ENCODE results near the gene CHAD.
"Not testable (repeated sequence)": the region's sequence is repeated elsewhere in the genome, so short reads cannot be mapped to it uniquely, and the experiment has no call there.

The CHAD gene

DNA sequence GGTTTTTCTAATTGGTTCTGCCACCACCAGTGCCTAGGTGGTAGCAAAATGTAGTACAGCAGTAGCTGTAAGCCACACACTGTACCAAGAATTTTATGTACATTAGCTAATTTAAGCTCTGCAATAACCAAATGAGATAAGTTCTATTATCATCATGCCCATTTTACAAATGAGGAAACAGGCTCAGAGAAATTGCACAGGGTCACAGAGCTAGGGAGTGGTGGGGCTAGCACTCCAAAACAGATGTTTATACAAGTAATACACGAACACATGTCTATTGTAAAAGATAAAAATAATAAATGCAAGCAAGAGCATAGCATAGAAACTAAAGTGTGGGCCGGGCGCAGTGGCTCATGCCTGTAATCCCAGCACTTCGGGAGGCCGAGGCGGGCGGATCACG is 23.5 kb upstream of the CHAD start:
- no peak for DNase-seq

GRCh38 chr17:50491505-50491904 is 22.8 kb upstream of the CHAD start:
- DNase-seq, result no peak

GRCh38 chr17:50488880-50489279 is 20.2 kb upstream of the CHAD start:
- DNase-seq, result no peak

DNA sequence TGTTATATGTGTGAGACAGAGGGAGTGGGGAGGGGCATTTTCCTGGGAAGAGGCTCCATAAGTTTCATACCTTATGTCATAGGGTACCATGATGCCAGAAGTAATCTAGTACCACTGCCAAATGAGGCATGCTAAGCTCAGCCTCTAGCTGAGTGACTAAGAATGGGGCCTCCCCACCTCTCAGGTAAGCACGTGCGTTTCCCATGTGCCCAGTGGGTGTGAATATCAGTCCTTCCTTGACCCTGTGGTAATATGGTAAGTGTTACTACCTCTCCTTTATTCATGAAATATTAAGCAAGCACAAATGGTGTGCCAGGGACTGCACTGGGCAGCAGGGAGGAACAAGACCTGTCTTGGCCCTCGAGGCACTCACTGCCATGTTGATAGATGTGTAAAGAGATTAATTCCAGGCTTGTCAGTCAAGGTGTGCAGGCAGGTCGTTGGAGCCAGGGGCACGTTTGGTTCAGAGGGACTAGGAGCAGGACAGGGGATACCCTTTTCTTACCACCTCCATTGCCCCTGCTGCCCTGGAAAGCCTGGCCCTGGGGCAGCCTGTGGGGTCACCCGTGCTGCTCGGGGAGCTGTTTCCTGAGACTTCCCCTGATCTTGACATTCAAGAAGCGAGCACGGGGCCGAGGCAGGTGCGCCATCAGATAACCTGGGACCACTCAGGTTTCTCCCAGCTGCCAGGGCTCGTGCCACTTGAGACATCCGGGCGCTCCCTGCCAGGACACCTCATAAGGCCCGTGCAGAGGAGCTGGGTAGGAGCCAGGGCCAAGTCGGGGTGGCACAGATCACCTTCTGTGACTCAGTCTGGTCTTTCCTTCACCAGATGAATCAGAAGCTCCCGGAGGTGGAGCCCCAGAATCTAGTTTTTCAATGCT is 18.8 kb upstream of the CHAD start:
- no peak for DNase-seq

- DNase-seq, result no peak
Measured at GRCh38 chr17:50484386-50485155, 15.9 kb upstream of the CHAD start.

DNA sequence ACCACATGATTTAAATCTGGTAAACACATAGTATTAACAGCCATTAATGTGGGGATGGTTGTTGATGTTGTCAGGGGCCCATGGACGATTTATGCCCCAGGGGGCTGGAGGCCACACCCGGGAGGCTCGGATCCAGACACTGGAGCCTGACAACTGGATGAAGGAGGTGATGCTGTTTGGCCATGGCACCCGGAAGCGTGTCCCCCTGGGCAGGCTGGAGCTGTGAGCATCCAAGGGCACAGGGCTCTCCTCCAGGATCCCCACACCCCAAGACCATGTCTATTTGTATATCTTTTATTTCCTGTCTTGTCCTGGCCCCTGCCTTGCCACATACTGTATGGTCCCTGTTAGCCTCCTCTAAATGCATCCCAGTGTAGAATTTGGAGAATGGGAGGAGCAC is 14.6 kb upstream of the CHAD start:
- no peak for DNase-seq

DNA sequence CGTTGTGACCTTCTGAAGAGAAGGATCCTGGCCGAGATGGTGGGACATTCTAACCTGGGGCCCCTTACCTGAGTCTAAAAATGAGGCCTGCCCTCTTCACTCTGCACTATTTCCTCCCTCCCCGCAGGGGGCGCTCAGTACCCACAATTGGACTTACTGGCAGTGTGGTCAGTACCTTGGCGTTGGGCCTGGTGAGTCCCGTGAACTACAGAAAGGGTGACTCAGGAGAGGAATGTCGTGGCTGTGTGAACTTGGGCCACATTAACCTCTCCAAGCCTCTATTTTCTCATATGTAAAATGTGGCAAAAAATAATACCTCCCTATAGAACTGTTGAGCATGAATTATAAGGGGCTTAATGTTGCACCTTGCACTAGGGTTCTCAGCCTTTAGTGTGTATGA is 13.8 kb upstream of the CHAD start:
- DNase-seq, result no peak

- no peak for DNase-seq
Measured at GRCh38 chr17:50482110-50482509, 13.4 kb upstream of the CHAD start.

GRCh38 chr17:50481648-50482047 is 13.0 kb upstream of the CHAD start:
- DNase-seq, result no peak

DNA sequence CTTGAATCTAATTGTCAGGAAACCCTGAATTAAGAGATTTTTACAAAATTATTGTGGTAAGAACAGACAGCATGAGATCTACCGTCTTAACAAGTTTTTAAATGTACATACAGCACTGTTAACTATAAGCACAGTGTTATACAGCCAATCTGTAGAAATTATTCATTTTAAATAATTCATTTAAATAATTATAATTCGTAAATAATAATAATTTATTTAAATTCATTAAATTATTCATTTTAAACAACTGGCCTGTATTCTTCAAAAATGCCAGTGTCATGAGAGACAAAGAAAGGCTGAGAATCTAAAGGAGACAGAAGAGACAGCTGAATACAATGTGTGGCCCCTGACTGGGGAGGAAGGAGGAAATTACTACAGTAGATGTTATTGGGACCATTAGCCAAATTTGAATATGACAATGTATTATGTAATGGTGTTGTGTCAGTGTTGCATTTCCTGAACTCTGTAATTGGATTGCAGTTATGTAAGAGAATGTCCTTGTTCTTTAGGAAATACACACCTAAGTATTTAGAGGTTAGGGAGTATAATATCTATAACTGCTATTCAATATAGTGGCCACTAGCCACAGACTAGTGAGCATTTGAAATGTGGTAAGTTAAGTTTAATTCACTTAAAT is 12.3 kb upstream of the CHAD start:
- DNase-seq, result no peak

DNA sequence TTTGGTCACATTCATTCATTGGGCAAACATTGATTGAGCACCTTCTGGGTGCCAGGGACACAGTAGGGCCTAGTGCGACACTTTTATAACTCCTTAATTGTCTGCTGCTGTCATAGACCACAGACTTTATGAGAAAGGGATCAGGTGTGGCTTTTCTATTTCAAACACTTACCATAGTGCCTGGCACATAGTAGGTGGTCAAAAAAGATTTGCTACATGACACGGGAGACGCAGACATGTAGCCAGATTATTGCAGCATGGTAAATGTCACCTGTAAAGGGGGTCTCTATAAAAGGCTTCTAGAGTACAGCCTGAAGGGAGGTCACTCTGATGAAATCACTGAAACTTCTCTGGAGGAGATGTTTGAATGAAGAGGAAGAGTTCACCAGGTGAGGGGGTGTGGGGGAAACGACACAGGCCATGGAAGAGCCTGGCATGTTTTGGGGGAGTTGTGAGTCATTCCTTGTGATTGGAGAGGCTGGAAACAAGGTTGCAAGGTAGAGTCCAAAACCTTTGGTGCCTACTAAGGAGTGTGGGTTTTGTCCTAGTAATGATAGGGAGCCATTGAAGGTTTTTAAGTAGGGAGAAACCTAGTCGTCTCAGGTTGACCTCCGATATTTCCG is 11.6 kb upstream of the CHAD start:
- DNase-seq, result no peak

- peak; percentile 46 for DNase-seq
Measured at GRCh38 chr17:50479522-50480141, 11.0 kb upstream of the CHAD start.

DNA sequence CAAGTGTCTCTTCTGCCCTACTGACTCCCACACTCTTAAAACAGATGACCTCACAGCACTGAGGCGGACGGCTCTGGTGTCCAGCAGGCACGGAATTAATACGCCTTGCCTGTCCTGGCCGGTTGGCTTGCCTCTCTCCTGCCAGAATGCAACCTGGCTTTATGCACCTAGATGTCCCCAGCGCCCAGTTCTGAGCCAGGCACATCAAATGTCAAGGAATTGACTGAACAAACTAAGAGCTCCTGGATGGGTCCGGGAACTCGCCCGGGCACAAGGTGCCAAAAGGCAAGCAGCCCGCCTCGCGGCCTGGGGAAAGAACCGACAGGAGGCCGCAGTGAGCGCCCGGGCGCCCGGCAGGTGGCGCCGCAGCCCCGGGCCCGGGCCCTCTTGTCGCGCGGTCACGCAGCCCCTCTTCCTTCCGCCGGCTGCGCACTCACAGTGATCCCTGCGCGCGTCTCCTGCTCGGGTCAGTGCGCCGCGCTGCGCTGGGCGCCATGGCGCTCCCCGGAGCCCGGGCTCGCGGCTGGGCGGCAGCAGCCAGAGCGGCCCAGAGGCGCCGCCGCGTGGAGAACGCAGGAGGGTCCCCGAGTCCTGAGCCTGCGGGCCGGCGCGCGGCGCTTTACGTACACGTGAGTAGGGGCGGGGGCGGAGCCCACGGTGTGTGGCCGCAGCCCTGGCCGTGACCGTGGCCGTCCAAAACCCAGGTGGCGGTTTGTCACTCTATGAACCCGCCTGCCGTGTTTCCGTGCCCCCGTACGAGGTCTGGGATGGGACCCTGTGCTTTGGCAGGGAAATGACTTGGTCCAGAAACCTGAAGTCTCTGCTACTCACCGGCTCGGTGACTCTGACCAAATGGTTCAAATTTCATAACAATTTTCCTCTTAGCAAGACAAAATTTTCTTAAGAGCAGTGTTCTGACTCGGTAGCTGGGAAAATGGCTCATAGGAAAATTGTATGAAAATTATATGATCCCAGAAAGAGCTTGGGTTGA is 10.0 kb upstream of the CHAD start, which contains the start of gene RSAD1:
RSAD1 (plus strand) TSS at position 470 of the 991 bp plus-strand sequence; CDS start at position 495, 25 bp downstream.
- DNase-seq, result peak; percentile 33

DNA sequence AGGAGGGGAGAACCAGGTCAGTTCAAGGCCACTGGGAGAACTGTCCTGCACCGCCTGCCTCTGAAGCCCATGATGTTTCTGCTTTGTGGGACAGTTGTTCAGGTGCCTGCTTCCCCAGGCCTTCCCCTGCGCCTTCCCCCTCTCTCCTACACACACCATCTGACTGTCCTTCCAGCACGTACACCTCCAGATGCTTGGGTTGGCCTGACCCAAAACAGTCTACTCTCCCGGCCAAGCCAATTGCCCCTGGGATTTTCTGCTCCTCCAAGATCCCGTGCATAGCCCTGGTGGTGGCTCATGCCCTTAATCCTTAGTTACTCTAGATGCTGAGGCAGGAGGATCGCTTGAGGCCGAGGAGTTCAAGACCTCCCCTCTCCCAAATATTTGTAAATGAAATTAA is 9.3 kb upstream of the CHAD start:
- DNase-seq, result no peak

GRCh38 chr17:50476545-50477315 is 8.1 kb upstream of the CHAD start:
- no peak for DNase-seq

GRCh38 chr17:50475775-50476544 is 7.3 kb upstream of the CHAD start:
- DNase-seq, result not testable (repeated sequence)

GRCh38 chr17:50475362-50475761 is 6.7 kb upstream of the CHAD start:
- no peak for DNase-seq

GRCh38 chr17:50474523-50474922 is 5.8 kb upstream of the CHAD start:
- DNase-seq, result no peak

GRCh38 chr17:50473901-50474300 is 5.2 kb upstream of the CHAD start:
- no peak for DNase-seq

DNA sequence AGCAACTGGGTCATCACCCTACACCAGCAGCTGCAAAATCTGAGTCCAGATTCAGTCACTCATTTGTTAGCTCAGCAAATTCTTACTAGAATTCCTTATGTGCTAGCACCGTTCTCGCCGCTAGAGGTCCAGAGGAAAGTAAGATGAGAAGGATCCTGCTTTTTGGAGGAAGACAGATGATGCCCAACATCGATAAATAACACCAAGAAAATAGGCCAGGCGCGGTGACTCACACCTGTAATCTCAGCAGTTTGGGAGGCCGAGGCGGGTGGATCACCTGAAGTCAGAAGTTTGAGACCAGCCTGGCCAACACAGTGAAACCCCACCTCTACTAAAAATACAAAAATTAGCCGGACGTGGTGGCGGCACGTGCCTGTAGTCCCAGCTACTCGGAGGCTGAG is 4.1 kb upstream of the CHAD start:
- not testable (repeated sequence) for DNase-seq
